Measurements from ENCODE around the gene HEG1. TPM values are rescaled to one million over a fixed set of nuclear protein-coding genes. Genes with fewer than 3 reads are reported as not detected.
"Not testable (repeated sequence)": the region's sequence is repeated elsewhere in the genome, so short reads cannot be mapped to it uniquely, and the experiment has no call there.

HEG1 gene
- total RNA-seq, 4 donors from 2014 or later = 13.6 to 22.7 (median 16.8) TPM

DNA sequence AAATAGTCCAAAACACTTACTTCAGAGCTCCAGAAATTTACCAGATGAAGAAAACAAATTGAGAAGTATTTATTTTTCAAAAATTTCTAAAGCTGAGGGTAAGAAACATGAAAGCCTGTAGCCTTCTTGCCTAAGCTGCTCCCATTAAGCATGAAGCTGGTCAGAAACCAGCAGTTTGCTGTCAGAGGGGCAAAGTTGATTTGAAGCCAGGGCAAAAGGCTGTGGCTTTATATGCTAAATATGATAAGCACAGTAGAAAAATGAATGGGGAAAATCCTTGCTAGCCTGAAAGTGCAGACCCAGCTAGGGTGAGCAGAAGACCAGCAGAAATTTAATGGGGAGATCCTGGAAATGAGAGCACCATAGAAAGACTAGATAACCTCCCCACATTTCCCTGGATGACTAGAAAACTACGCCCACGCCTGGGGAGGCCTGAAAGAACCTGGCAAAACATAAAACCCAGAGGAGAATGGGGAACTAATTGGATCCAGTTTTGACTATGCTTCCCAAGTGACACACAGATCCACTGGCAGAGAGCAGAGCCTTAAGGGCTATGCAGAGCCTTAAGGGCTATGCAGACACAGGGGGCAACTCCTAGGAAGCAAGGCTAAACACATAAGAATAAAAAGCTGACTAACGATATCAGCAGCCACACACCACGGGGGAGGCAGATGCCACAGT, 43.0 kb upstream of the HEG1 start:
- no peak for DNase-seq (ENCODE audit: low spot score in 2 of 2)
- TF ChIP-seq POLR2A (IDR thresholded peaks at IDR 0.05) = no peak
- TF ChIP-seq, protein P1, sequence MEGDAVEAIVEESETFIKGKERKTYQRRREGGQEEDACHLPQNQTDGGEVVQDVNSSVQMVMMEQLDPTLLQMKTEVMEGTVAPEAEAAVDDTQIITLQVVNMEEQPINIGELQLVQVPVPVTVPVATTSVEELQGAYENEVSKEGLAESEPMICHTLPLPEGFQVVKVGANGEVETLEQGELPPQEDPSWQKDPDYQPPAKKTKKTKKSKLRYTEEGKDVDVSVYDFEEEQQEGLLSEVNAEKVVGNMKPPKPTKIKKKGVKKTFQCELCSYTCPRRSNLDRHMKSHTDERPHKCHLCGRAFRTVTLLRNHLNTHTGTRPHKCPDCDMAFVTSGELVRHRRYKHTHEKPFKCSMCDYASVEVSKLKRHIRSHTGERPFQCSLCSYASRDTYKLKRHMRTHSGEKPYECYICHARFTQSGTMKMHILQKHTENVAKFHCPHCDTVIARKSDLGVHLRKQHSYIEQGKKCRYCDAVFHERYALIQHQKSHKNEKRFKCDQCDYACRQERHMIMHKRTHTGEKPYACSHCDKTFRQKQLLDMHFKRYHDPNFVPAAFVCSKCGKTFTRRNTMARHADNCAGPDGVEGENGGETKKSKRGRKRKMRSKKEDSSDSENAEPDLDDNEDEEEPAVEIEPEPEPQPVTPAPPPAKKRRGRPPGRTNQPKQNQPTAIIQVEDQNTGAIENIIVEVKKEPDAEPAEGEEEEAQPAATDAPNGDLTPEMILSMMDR (IDR thresholded peaks at IDR 0.05) = no peak
- intact Hi-C loops (cut with DNase I; ENCODE audit: low total_unique reads) = no loop called here
- 82 to 87% methylated on average over 4 of the region's 4 CpGs for WGBS, 2 donors
- H3K4me3 ChIP-seq (ENCODE audit: low read depth, poor library complexity, severe bottlenecking) = no peak overlapping the region

DNA sequence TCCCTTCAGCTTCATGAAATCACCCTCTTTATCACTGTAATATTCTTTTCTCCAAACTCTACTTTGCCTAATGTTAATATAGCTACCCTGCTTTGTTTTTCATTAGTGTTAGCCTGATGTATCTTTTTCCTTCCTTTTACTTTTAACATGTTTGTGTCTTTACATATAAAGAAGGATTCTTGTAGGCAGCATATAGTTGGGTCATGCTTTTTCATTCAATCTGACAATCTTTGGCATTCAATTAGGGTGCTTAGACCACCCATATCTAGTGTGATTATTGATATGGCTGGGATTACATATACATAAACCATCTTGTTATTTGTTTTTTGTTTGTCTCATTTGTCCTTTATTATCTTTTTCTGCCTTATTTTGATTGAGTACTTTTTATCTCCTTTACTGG, 34.9 kb upstream of the HEG1 start:
- no peak overlapping the region for H3K4me3 ChIP-seq (ENCODE audit: low read depth, poor library complexity, severe bottlenecking)
- TF ChIP-seq, protein P1 (IDR thresholded peaks at IDR 0.05) = no peak
- no peak for TF ChIP-seq POLR2A (IDR thresholded peaks at IDR 0.05)
- intact Hi-C loops (cut with DNase I; ENCODE audit: low total_unique reads) = no loop called here
- no peak for DNase-seq (ENCODE audit: low spot score in 2 of 2)

DNA sequence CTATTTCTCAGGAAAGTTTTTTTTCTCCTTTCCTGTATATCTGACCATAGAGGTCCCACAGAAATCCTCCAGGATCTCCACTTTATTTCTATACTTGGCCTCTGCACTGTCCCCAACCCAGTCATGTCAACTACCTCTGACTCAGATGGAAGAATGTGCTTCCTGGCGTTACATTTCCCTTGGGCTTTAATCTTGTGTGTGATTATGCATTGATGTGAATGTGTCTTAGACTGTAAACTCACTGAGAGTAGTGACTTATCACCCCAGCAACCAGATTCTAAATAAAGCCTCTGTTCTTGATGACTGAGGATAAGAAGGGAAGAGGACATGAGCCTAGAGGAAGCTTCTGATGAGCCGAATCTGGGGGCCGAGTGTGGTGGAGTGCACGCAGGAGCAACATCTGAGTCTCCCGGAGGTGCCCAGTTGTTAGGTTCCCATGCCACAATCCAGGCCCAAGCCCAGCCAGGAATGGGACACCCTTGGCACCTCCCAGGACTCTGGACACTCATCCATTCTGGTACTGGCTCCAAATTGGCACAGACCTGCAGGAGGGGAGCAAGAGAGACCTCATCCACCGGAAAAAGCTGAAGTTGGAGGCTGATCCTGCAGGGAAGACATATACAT, 32.1 kb upstream of the HEG1 start:
- TF ChIP-seq POLR2A (IDR thresholded peaks at IDR 0.05) = no peak
- TF ChIP-seq, protein P1 (IDR thresholded peaks at IDR 0.05) = no peak
- WGBS, 2 donors = 80 to 87% methylated on average over 6 of the region's 6 CpGs
- DNase-seq (ENCODE audit: low spot score in 2 of 2) = no peak
- H3K4me3 ChIP-seq (ENCODE audit: low read depth, poor library complexity, severe bottlenecking) = no peak overlapping the region
- intact Hi-C loops (cut with DNase I; ENCODE audit: low total_unique reads) = no loop called here

DNA sequence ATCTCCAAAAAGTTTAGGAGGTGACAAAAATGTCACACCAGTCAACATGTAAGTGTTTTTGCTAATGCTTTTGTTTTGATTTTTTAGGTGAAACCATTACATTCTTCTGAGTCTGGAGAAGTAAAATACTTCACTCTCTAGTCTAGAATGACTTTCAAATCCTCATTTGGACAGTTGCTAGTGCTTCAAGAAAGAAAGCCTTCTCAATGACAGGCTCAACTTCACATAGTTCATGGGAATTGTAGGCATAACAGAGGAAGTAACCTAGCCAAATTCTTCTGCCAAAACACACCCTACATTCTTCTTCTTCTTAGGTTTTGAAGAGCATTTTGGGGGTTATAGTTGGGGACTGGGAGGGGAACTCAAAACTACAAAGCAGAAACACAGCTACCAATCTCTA, 29.4 kb upstream of the HEG1 start:
- intact Hi-C loops (cut with DNase I; ENCODE audit: low total_unique reads) = no loop called here
- TF ChIP-seq POLR2A (IDR thresholded peaks at IDR 0.05) = no peak
- TF ChIP-seq, protein P1 (IDR thresholded peaks at IDR 0.05) = no peak
- DNase-seq (ENCODE audit: low spot score in 2 of 2) = no peak
- no peak overlapping the region for H3K4me3 ChIP-seq (ENCODE audit: low read depth, poor library complexity, severe bottlenecking)

DNA sequence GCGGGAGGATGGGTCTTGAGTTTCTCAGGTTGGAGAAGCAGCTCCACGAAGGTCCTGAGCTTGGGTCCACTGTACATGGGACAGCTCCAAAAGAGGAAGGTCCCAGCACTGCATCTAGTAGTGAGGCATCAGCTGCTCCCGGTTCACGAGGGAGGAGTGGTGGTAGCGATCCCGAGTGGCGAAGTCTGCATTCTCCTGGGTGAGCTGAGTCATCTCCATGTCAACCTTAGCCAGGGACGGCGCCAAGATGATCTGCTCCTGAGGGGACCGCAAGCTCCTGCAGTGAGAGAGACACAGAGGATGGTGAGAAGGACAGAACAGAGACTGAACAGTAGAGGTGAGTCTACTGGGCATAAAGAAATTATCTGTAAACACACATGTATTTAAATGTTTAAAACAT, 28.0 kb upstream of the HEG1 start:
- no peak overlapping the region for H3K4me3 ChIP-seq (ENCODE audit: low read depth, poor library complexity, severe bottlenecking)

DNA sequence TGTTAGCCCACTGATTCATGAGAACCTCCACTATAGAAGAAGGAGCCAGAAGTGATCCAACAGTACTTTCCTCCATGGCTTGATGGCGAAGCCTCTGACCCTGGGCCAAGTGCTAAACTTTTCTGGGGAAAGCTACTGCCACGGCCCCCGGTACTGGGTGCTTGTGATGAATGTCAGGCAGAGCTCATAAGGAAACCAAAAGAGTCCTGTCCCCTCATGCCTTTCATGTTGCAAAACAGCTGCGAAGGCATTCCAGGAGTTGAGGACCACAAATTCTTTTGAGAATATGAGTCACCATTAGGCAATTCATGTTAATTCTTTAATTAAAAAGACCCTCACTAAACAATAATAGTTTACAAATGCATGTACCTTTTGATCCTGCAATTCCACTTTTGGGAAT, 26.5 kb upstream of the HEG1 start:
- intact Hi-C loops (cut with DNase I; ENCODE audit: low total_unique reads); DNase-seq (ENCODE audit: low spot score in 2 of 2); H3K4me3 ChIP-seq (ENCODE audit: low read depth, poor library complexity, severe bottlenecking): not testable (repeated sequence)
- WGBS, 2 donors = 76 to 79% methylated on average over 4 of the region's 4 CpGs

More for the DNA sequence above, 28.0 kb upstream of the HEG1 start:
- DNase-seq (ENCODE audit: low spot score in 2 of 2) = no peak
- 79 to 92% methylated on average over 10 of the region's 10 CpGs for WGBS, 2 donors
- intact Hi-C loops (cut with DNase I; ENCODE audit: low total_unique reads) = no loop called here
- TF ChIP-seq, protein P1 (IDR thresholded peaks at IDR 0.05) = no peak
- TF ChIP-seq POLR2A (IDR thresholded peaks at IDR 0.05) = no peak

Data from lower leg skin (tissue), 4 donors.